ENCODE data around the gene C5orf24. TPM values are rescaled to one million over a fixed set of nuclear protein-coding genes. Genes with fewer than 3 reads are reported as not detected.
A peak's percentile ranks its signal among the peaks of the same experiment; 100 is the strongest.

C5orf24 gene
- total RNA-seq, 2 donors from 2014 or later: 30.4 to 33.2 TPM

DNA sequence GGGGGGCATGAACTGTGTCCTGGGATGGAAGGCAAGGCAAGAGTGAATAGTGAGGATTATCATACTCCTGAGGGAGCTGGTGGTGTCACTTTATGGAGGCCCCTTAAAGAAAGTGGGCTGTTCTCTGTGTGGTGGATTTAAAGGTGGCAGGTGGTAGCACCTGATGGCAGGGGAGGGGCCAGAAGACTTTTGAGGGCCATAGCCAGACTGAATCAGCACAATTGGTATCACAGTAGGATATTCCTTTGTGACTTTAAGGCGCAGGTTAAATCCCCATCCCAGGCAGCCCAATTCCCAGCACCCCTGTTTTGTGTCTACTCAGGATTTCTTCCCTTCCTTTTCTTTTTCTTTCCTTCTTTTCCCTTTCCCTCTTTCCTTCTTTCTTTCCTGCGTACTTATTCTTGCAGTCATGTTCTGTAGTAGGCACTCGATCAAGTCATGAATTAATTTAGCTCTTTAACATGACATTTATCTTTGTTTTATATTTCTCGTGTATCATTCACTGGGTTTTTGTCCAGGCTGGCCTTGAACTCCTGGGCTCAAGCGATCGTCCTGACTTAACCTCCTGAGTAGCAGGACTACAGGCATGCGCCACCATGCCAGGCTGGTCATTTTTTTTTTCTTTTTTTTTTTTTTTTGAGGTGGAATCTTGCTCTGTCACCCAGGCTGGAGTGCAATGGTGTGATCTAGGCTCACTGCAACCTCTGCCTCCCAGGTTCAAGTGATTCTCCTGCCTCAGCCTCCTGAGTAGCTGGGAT lies 48.2 kb downstream of the C5orf24 start:
- intact Hi-C loops (cut with DNase I, micrococcal nuclease): no loop called here
- ATAC-seq (no peak), DNase-seq (no peak)

DNA sequence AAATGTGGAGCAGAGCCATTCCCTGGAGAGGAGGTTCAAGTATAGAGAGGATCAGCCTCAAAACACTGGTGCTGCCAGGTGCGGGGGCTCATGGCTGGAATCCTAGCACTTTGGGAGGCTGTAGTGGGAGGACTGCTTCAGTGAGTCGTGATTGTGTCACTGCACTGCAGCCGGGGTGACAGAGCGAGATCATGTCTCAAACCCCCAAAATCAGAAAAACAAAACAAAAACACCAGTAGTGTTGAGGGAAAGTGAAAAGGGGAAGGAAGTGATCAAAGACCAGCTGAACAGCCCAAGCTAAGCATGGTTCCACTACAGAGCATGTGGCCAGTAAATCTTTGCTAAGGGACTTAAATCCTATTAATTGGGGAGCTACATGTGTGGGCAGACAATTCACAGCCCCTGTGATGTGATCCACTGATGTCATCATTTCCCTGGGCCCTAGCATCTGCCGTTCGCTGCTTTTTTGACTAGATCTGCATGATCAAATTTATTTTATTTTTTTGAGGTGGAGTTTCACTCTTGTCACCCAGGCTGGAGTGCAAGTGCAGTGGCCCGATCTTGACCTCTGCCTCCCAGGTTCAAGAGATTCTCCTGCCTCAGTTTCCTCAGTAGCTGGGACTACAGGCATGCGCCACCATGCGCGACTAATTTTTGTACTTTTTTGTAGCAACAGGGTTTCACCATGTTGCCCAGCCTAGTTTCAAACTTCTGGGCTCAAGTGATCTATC lies 56.5 kb downstream of the C5orf24 start:
- ATAC-seq (no peak), DNase-seq (no peak)
- intact Hi-C loops (cut with DNase I, micrococcal nuclease): no loop called here

DNA sequence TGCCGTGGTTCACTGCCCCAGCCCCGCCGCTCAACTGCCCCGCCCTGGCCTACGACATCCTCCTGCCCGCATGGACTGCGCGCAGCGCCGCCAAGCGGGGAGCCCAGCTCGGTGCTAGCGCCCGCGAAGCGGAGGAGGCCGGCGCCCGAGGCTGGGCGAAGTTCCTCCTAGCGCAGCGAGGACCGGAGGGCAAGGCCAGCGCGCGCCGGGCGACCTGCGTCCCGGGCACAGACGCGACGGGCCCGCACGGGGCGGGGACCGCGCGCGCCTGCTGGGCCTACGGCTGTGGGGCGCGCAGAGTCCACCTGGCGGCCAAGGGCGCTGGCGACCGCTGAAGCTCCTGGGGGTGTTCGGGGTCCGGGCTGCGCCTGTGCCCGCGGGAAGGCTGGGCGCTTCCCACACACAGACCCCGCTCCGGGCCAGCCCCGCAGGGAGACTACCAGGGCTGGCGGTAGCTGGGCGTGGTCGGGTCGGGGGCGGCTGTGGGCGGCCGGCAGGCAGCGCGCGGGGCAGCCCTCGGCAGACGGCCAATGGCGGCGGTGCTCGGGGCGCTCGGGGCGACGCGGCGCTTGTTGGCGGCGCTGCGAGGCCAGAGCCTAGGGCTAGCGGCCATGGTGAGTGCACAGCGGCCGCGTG lies 59.0 kb downstream of the C5orf24 start, which contains the start of gene PCBD2:
Gene PCBD2, plus strand, starts transcription at position 522 of the 636 bp plus-strand sequence. Its CDS starts 9 bp downstream, at position 531.
- intact Hi-C loops (cut with DNase I, micrococcal nuclease): no loop called here
- peak; percentile 85 for ATAC-seq
- peak; percentile 91 to 96 for DNase-seq

DNA sequence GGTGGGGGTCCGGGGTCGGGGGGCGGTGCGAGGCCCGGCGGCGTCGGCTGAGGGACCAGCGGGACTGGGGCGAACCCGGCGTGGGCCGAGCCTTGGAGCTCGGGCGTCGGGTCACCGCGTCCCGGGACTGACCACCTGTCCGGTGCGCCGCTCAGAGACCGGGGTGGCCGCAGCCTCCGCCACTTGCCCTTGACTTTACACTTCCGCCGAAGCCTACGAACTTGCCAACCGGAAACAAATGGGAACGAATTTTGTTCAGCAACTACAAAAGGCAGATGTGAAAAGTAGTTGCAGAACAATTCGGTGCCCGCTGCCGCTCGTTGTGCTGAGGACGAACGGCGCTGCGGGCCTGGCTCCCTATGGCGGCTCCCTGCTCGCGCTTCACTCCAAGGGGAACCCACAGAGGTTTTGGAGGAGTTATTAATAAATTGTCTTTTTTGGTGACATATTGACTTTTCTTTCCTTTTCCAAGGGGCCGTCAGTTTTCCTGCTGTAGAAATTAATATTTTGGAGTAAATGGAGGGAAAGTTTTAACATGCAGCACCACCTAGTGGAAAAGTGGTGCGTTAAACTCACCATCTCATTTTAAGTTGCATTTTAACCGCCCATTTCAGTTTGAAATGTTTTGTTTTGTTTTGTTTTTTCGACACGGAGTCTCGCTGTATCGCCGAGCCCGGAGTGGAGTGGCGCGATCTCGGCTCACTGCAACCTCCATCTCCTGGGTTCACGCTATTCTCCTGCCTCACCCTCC lies 59.7 kb downstream of the C5orf24 start:
- DNase-seq: peak in 1 of 2 donors; percentile 54
- peak; percentile 47 for ATAC-seq
- intact Hi-C loops (cut with DNase I, micrococcal nuclease): no loop called here

DNA sequence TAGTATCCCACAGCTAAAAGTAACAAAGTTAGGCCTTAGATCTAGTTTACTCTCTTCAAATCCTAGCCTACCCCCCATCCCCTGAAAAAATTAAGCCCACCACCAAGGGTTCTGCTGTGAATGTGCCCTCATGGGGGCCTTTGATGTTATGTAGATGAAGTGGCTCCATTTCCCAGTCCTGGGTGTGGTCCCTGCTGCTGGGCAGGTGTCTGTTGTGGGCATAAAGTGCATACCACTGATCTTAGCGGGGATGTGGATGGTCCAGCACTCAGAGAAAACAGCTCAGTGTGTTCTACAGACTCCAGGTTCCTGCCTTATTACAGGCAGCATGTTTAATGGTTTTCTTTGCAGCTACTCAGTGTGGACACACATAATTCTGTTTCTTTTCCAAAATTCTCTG lies 61.0 kb downstream of the C5orf24 start:
- DNase-seq: no peak
- intact Hi-C loops (cut with DNase I, micrococcal nuclease): no loop called here
- ATAC-seq: no peak

Other genes with a start within 250 kb of the C5orf24 start
- 100 to 1,000 TPM in 1 of 2 donors, 10 to 100 TPM in 1; 97.3 to 107 TPM for gene SAR1B, start 213.1 kb upstream of the C5orf24 start, total RNA-seq
- gene SEC24A, start 197.2 kb upstream of the C5orf24 start, total RNA-seq: 10 to 100 TPM; 28.8 to 34.8 TPM
- 10 to 100 TPM; 16.0 to 24.4 TPM for gene CAMLG, start 107.4 kb upstream of the C5orf24 start, total RNA-seq
- gene DDX46, start 87.2 kb upstream of the C5orf24 start, total RNA-seq: 10 to 100 TPM; 30.8 to 43.1 TPM
- 10 to 100 TPM; 28.2 to 31.2 TPM for gene TXNDC15, start 28.4 kb downstream of the C5orf24 start, total RNA-seq
- gene PCBD2, start 59.2 kb downstream of the C5orf24 start, total RNA-seq: 10 to 100 TPM; 14.6 to 17.6 TPM
- gene CATSPER3, start 121.9 kb downstream of the C5orf24 start, total RNA-seq: 1 to 10 TPM in 1 of 2 donors, under 1 TPM in 1; 0.70 to 1.1 TPM
- gene PITX1, start 188.3 kb downstream of the C5orf24 start, total RNA-seq: 10 to 100 TPM in 1 of 2 donors, 1 to 10 TPM in 1; 6.2 to 12.3 TPM